ENCODE measurements around the gene GDPD4.

DNA sequence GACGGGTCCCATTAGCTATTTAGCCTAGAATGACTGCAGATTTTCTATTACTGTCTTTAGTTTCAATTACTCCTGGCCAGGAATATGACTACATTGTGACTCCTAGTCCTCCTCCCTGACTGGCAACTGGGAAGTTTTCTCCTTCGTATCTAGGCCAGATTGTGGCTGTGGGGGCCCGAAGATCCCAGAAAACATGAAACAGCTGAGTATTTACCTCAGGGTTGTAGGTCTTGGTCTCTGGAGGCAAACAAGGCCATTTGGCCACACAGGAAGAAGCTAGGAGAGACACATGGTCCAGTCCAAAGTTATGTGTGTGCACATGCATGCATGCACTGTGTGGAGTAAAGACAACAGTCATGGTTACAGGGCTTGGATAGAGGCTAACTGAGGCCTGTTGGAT is 10.2 kb upstream of the GDPD4 start:
- TF ChIP-seq, protein P1, sequence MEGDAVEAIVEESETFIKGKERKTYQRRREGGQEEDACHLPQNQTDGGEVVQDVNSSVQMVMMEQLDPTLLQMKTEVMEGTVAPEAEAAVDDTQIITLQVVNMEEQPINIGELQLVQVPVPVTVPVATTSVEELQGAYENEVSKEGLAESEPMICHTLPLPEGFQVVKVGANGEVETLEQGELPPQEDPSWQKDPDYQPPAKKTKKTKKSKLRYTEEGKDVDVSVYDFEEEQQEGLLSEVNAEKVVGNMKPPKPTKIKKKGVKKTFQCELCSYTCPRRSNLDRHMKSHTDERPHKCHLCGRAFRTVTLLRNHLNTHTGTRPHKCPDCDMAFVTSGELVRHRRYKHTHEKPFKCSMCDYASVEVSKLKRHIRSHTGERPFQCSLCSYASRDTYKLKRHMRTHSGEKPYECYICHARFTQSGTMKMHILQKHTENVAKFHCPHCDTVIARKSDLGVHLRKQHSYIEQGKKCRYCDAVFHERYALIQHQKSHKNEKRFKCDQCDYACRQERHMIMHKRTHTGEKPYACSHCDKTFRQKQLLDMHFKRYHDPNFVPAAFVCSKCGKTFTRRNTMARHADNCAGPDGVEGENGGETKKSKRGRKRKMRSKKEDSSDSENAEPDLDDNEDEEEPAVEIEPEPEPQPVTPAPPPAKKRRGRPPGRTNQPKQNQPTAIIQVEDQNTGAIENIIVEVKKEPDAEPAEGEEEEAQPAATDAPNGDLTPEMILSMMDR (IDR thresholded peaks at IDR 0.05), result no peak
- TF ChIP-seq POLR2AphosphoS5 (IDR thresholded peaks at IDR 0.05), result no peak
- TF ChIP-seq POLR2A (IDR thresholded peaks at IDR 0.05), result no peak
- TF ChIP-seq EP300 (IDR thresholded peaks at IDR 0.05), result no peak
